B cell (primary cell): ENCODE results near the gene NECTIN1. TPM values are rescaled to one million over a fixed set of nuclear protein-coding genes. Genes with fewer than 3 reads are reported as not detected.

Experiments
- polyA plus RNA-seq: library from polyadenylated mRNA; depleted of rRNA; stranded (reverse); fragments of >200 nt; gene quantifications from 2 replicates; pipeline ENCODE4 v1.2.3, GENCODE V29; 2012
- small RNA-seq: library from RNA; depleted of rRNA; stranded (forward); fragments of <200 nt; gene quantifications from one replicate; pipeline ENCODE3, GENCODE V24; 2012; ENCODE audit warnings: low replicate concordance, low read depth; ENCODE audit not compliant: insufficient read length
- total RNA-seq, 2 donors: library from RNA; stranded (reverse); fragments of 120-200 nt in 1 of 2; gene quantifications; 1 replicate in 1 of 2; 2 replicates in 1 of 2; pipeline versions ENCODE4 v1.2.3 to v1.2.4, GENCODE V29; 2013 to 2022

The NECTIN1 gene
- total and polyA plus RNA-seq, 2 donors (not counting 1 experiment from before 2014, with no cell fraction given) = 2.1 to 3.9 TPM

Small RNA genes lying within 50 kb of the gene (small RNA-seq; reads per million reads assigned to genes)
- not detected for gene RNU6-1123P
